Retinal pigment epithelial cell (primary cell): ENCODE results near the gene DDX54.
"Not testable (repeated sequence)": the region's sequence is repeated elsewhere in the genome, so short reads cannot be mapped to it uniquely, and the experiment has no call there.

Experiments
- DNase-seq: peaks from one replicate; pipeline ENCODE4 v3.0.0-alpha.2; 2010; ENCODE audit warnings: low read depth
- H3K4me3 ChIP-seq: 2 replicates; pipeline ENCODE4 v1.5.1; 2011; ENCODE audit warnings: mild to moderate bottlenecking, low read length, control low read depth, moderate library complexity
- CTCF ChIP-seq: conservative IDR thresholded peaks from 2 replicates; pipeline ENCODE4 v1.5.1; 2011; ENCODE audit warnings: low read depth, low read length, control low read depth, inconsistent platforms

The DDX54 gene

GRCh38 chr12:113208041-113208934 lies 23.0 kb upstream of the DDX54 start:
- DNase-seq = no peak
- no peak for TF ChIP-seq CTCF
- H3K4me3 ChIP-seq = no peak overlapping the region

- H3K4me3 ChIP-seq = no peak overlapping the region
- no peak for TF ChIP-seq CTCF
- no peak for DNase-seq
These were observed 22.3 kb upstream of the DDX54 start for GRCh38 chr12:113207613-113208040.

- not testable (repeated sequence) for DNase-seq
These were observed 21.5 kb upstream of the DDX54 start for GRCh38 chr12:113206802-113207201.

GRCh38 chr12:113204804-113205203 lies 19.5 kb upstream of the DDX54 start:
- no peak for TF ChIP-seq CTCF
- no peak for DNase-seq
- H3K4me3 ChIP-seq = no peak overlapping the region

More at GRCh38 chr12:113206802-113207201, 21.5 kb upstream of the DDX54 start:
- not testable (repeated sequence) for H3K4me3 ChIP-seq

GRCh38 chr12:113203852-113204760 lies 18.8 kb upstream of the DDX54 start:
- TF ChIP-seq CTCF = no peak
- no peak overlapping the region for H3K4me3 ChIP-seq
- no peak for DNase-seq

- no peak overlapping the region for H3K4me3 ChIP-seq
- DNase-seq = no peak
- no peak for TF ChIP-seq CTCF
These were observed 17.2 kb upstream of the DDX54 start for GRCh38 chr12:113202300-113203075.
